ENCODE results near the gene COPZ2.
"Not testable (repeated sequence)": the region's sequence is repeated elsewhere in the genome, so short reads cannot be mapped to it uniquely, and the experiment has no call there.

Gene COPZ2, protein sequence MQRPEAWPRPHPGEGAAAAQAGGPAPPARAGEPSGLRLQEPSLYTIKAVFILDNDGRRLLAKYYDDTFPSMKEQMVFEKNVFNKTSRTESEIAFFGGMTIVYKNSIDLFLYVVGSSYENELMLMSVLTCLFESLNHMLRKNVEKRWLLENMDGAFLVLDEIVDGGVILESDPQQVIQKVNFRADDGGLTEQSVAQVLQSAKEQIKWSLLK

DNA sequence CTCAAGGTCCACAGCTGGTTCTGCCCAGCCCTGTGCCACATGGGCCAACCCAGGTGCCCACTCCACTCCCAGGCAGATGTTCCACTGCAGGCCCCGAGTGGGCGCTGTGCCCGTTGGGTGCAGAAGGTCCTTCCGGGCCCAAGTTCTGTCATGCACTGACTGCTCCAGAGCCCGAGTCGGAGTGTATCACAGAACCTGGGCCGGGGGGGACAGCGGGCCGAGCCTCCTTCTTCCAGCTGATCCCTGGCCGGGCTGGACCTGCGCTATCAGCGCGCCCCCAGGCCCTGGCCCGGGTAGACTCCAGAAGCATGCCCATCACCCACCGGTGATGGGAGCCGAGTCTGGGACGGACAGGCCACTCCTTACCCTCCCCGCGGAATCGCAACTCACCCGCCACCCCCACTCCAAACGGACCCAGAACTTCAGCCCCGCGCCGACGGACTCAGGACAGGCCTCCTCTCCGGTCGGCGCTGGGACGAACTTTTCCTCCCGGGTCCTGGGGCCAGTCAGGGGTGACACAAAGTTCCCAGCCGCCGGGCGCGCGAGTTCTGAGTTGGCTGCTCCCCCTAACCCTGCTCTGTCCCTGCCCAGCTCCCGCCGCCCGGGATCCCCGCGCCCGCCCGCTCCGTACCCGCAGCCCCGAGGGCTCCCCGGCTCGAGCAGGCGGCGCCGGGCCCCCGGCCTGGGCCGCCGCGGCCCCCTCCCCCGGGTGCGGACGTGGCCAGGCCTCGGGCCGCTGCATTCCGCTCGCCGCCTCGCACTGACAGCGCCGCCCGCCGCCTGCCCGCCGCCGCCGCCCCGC is at the start of gene COPZ2:
COPZ2 (minus strand) TSS at position 762 of the 802 bp plus-strand sequence; CDS start at position 742, 20 bp downstream.
- peak; percentile 57 for DNase-seq (ENCODE audit: low read depth)
- peak within 1 kb of the TSS; percentile 60 for H3K4me3 ChIP-seq (ENCODE audit: control insufficient read depth, low read depth, low read length)
- TF ChIP-seq, protein P1, sequence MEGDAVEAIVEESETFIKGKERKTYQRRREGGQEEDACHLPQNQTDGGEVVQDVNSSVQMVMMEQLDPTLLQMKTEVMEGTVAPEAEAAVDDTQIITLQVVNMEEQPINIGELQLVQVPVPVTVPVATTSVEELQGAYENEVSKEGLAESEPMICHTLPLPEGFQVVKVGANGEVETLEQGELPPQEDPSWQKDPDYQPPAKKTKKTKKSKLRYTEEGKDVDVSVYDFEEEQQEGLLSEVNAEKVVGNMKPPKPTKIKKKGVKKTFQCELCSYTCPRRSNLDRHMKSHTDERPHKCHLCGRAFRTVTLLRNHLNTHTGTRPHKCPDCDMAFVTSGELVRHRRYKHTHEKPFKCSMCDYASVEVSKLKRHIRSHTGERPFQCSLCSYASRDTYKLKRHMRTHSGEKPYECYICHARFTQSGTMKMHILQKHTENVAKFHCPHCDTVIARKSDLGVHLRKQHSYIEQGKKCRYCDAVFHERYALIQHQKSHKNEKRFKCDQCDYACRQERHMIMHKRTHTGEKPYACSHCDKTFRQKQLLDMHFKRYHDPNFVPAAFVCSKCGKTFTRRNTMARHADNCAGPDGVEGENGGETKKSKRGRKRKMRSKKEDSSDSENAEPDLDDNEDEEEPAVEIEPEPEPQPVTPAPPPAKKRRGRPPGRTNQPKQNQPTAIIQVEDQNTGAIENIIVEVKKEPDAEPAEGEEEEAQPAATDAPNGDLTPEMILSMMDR (conservative IDR thresholded peaks at IDR 0.05; ENCODE audit: control insufficient read depth, insufficient read depth, low read depth, low read length) = peak; percentile 46

DNA sequence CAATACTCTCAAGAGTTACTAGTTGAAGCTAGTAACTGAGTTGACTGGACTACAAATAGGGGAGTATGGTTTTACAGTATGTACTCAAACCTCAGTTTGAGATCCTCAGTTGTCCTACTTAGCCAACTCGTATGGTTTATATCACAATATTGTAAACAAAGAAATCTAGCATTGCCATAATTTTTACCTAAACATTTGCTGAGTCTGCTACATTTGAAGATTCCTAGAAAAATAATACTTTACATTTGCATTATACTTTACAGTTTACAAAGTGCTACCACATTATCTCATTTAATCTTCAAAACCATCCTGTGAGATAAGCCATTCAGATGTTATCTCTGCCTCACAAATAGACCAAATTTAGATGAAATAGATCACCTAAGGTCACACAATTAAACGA is 47.3 kb upstream of the COPZ2 start:
- H3K4me3 ChIP-seq (ENCODE audit: control insufficient read depth, low read depth, low read length) = no peak overlapping the region
- no peak for DNase-seq (ENCODE audit: low read depth)
- TF ChIP-seq, protein P1 (conservative IDR thresholded peaks at IDR 0.05; ENCODE audit: control insufficient read depth, insufficient read depth, low read depth, low read length) = no peak

DNA sequence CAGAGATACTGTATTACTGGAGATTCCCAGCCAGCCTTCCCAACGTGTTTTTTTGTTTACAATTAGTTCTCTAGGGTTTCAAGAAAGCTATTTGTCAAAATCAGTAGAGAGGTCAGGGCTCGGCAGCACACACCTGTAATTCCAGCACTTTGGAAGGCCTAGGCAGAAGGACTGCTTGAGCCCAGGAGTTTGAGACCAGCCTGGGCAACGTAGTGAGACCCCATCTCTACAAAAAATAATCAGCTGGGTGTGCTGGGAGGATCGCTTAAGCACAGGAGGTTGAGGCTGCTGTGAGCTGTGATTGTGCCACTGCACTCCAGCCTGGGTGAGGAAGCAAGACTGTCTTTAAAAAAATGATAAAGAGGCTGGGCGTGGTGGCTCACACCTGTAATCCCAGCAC is 44.3 kb upstream of the COPZ2 start:
- no peak for DNase-seq (ENCODE audit: low read depth)
- TF ChIP-seq, protein P1 (conservative IDR thresholded peaks at IDR 0.05; ENCODE audit: control insufficient read depth, insufficient read depth, low read depth, low read length) = no peak
- H3K4me3 ChIP-seq (ENCODE audit: control insufficient read depth, low read depth, low read length) = no peak overlapping the region

DNA sequence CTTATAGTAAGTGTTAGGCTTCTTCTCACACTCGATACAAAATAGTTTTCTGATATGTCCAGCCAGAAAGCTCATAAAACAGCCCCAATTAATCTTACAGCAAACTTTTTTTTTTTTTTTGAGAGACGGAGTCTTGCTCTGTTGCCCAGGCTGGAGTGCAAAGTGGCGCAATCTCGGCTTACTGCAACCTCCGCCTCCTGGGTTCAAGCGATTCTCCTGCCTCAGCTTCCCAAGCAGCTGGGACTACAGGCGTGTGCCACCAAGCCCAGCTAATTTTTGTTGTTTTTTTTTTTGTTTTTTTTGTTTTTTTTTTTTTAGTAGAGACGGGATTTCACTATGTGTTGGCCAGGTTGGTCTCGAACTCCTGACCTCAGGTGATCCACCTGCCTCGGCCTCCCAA is 39.6 kb upstream of the COPZ2 start:
- not testable (repeated sequence) for H3K4me3 ChIP-seq (ENCODE audit: control insufficient read depth, low read depth, low read length); DNase-seq (ENCODE audit: low read depth)

DNA sequence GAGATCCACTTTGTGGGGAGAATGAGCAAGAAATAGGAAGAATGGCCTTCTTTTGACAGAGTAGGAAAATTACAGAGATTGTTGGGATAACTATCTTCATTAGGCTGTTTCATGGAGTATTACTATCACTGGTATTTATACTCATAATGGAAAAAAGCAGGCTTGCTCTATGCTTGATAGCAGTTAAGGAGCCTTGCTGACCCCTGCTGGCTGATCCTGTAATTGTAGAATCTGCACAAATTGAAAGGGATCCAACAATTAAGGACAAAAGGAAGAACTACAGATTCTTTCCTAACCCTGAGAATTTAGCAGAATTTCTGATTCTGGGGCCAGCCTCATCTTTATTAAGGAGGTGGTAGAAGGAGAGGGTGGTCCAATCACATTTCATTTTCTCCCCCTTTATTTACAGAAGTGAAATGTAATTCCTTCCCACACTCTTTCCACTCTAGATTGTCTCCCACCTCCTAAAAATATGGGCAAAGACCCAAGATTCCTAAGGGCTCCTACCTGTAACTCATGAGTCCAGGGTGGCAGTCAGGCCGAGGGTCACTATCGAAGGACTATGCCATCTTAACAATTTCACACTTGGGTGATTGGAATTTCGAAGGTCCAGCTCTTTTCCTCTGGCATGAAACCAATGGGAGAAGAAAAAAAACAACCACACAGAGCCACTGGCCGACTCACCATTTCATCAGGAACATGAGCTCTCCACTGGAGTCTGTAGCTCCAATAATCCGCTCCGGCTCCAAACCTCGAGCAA is 36.9 kb upstream of the COPZ2 start:
- DNase-seq (ENCODE audit: low read depth) = peak; percentile 84
- TF ChIP-seq, protein P1 (conservative IDR thresholded peaks at IDR 0.05; ENCODE audit: control insufficient read depth, insufficient read depth, low read depth, low read length) = peak; percentile 90
- no peak overlapping the region for H3K4me3 ChIP-seq (ENCODE audit: control insufficient read depth, low read depth, low read length)

DNA sequence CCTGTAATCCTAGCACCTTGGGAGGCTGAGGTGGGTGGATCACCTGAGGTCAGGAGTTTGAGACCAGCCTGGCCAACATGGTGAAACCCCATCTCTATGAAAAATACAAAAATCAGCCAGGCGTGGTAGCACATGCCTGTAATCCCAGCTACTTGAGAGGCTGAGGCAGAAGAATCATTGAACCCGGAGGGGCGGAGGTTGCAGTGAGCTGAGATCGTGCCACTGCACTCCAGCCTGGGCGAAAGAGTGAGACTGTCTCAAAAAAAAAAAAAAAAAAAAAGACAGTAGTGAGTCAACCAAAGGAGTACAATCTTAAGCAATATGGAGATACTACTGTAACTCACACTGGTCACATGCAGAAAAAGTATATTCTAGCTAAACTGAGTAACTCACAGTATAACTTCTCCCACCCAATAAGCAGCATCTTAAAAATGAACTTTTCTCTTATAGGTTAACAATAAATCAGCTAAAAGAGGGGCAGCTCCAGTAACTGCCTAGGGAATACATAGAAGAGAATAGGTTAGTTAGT is 36.0 kb upstream of the COPZ2 start:
- peak; percentile 41 for DNase-seq (ENCODE audit: low read depth)
- not testable (repeated sequence) for H3K4me3 ChIP-seq (ENCODE audit: control insufficient read depth, low read depth, low read length)

DNA sequence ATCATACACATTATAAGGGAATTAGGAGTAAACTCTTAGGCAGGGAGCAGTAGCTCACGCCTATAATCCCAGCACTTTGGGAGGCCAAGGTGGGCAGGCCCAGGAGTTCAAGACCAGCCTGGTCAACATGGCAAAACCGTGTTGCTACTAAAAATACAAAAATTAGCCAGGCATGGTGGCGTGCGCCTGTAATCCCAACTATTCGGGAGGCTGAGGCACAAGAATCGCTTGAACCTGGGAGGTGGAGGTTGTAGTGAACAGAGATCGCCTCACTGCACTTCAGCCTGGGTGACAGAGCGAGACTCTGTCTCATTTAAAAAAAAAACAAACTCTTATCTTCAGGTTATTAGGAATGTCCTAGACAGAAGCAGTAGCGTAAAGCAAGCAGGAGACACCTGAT is 35.2 kb upstream of the COPZ2 start:
- not testable (repeated sequence) for H3K4me3 ChIP-seq (ENCODE audit: control insufficient read depth, low read depth, low read length); DNase-seq (ENCODE audit: low read depth)

DNA sequence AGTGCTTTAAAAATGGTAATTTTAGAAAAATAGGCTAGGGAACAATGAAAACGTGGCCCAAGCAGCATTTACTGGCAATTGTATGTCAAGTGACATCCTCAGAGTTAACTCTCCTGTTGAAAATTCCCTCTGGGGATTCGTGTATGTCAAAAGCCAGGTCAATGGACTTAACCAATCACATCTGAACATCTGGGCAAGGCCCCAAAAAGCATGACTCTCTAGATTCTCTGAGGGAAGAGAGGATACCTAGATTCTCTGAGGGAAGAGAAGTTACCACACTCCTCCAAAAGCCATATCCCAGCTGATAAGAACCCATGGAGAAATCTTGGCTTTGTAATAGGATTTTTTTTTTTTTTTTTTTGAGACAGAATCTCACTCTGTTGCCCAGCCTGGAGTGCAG is 34.1 kb upstream of the COPZ2 start:
- TF ChIP-seq, protein P1 (conservative IDR thresholded peaks at IDR 0.05; ENCODE audit: control insufficient read depth, insufficient read depth, low read depth, low read length) = no peak
- peak; percentile 69 for DNase-seq (ENCODE audit: low read depth)
- H3K4me3 ChIP-seq (ENCODE audit: control insufficient read depth, low read depth, low read length) = no peak overlapping the region
